Activated naive CD8-positive, alpha-beta T cell (primary cell): ENCODE results near the gene CCNI2.

Experiments
- H3K27ac Mint-ChIP-seq: one replicate; pipeline ENCODE4 v1.8.0; 2021; ENCODE audit warnings: mixed read lengths
- H3K27me3 Mint-ChIP-seq: one replicate; pipeline ENCODE4 v1.8.0; 2021; ENCODE audit warnings: mixed read lengths
- H3K36me3 Mint-ChIP-seq: one replicate; pipeline ENCODE4 v1.8.0; 2021; ENCODE audit warnings: mixed read lengths
- H3K4me1 Mint-ChIP-seq: one replicate; pipeline ENCODE4 v1.8.0; 2021; ENCODE audit warnings: low read depth, mixed read lengths
- H3K4me3 Mint-ChIP-seq: one replicate; pipeline ENCODE4 v1.8.0; 2021; ENCODE audit warnings: mild to moderate bottlenecking, mixed read lengths
- H3K9me3 Mint-ChIP-seq: one replicate; pipeline ENCODE4 v1.8.0; 2021; ENCODE audit warnings: low read depth, mixed read lengths

Gene CCNI2

GRCh38 chr5:132767150-132767549 lies 19.9 kb downstream of the CCNI2 start:
- Mint-ChIP-seq H3K36me3 (no peaks in the 10 kb centered on the region), H3K27me3 (no peaks in the 10 kb centered on the region), H3K4me3 (no peak overlapping the region), H3K27ac (no peak overlapping the region), H3K9me3 (no peaks in the 10 kb centered on the region), H3K4me1 (no peaks in the 10 kb centered on the region)

- no peaks in the 10 kb centered on the region for H3K9me3 Mint-ChIP-seq
- H3K4me3 Mint-ChIP-seq, result no peak overlapping the region
- no peaks in the 10 kb centered on the region for H3K36me3 Mint-ChIP-seq
- H3K27me3 Mint-ChIP-seq, result no peaks in the 10 kb centered on the region
- H3K27ac Mint-ChIP-seq, result no peak overlapping the region
- no peaks in the 10 kb centered on the region for H3K4me1 Mint-ChIP-seq
These were observed 21.3 kb downstream of the CCNI2 start for GRCh38 chr5:132768485-132768868.

DNA sequence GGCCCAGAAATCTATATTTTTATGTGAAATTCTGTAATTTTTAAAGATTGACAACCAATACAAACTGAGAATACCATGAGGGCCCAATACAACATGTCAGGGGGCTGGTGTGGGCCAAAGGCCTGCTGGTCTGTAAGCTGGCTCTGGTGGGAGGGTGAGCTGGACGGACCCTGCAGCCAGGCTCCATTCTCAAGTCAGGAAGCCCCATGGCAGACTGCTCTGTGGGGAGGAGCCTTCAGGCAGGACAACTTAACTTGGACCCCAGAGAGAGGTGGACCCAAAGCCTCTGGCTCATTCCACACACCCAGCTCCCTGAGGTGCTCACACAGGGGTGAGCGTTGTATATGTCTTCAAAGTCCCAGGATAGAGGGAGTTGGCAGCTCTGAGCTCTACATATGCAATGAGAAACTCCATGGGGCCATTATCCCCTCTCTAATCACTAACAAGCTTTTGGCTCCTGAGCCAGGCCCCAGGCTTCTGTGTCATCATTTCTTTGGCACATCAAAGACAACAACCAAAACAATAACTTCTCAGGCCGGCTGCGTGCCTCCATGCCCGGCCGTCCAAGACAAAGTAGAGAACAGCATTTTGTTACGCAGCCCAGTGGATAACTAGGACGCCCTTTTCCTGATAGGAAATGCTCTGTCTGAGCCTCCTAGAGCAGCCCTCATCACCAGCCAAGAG lies 23.4 kb downstream of the CCNI2 start:
- H3K27ac Mint-ChIP-seq, result no peak overlapping the region
- H3K4me3 Mint-ChIP-seq, result no peak overlapping the region
- no peaks in the 10 kb centered on the region for H3K27me3 Mint-ChIP-seq
- H3K4me1 Mint-ChIP-seq, result no peaks in the 10 kb centered on the region
- H3K36me3 Mint-ChIP-seq, result no peaks in the 10 kb centered on the region
- no peaks in the 10 kb centered on the region for H3K9me3 Mint-ChIP-seq

- no peaks in the 10 kb centered on the region for H3K27me3 Mint-ChIP-seq
- H3K36me3 Mint-ChIP-seq, result no peaks in the 10 kb centered on the region
- H3K4me1 Mint-ChIP-seq, result no peaks in the 10 kb centered on the region
- no peak overlapping the region for H3K4me3 Mint-ChIP-seq
- H3K9me3 Mint-ChIP-seq, result no peaks in the 10 kb centered on the region
- H3K27ac Mint-ChIP-seq, result no peak overlapping the region
These were observed 24.3 kb downstream of the CCNI2 start for GRCh38 chr5:132771503-132771998.

- Mint-ChIP-seq H3K36me3 (no peaks in the 10 kb centered on the region), H3K4me3 (no peak overlapping the region), H3K4me1 (no peaks in the 10 kb centered on the region), H3K9me3 (no peaks in the 10 kb centered on the region), H3K27me3 (no peaks in the 10 kb centered on the region), H3K27ac (no peak overlapping the region)
These were observed 25.3 kb downstream of the CCNI2 start for GRCh38 chr5:132772291-132773070.

- peaks cover 3% of the 10 kb centered on the region for H3K27me3 Mint-ChIP-seq
- H3K36me3 Mint-ChIP-seq, result no peaks in the 10 kb centered on the region
- H3K27ac Mint-ChIP-seq, result no peak overlapping the region
- H3K4me3 Mint-ChIP-seq, result no peak overlapping the region
- no peaks in the 10 kb centered on the region for H3K9me3 Mint-ChIP-seq
- H3K4me1 Mint-ChIP-seq, result peaks cover 3% of the 10 kb centered on the region
These were observed 25.9 kb downstream of the CCNI2 start for GRCh38 chr5:132773114-132773513.

GRCh38 chr5:132773601-132774355 lies 26.6 kb downstream of the CCNI2 start:
- Mint-ChIP-seq H3K9me3 (no peaks in the 10 kb centered on the region), H3K36me3 (no peaks in the 10 kb centered on the region), H3K4me3 (no peak overlapping the region), H3K4me1 (peaks cover 7% of the 10 kb centered on the region), H3K27ac (no peak overlapping the region), H3K27me3 (peaks cover 6% of the 10 kb centered on the region)

DNA sequence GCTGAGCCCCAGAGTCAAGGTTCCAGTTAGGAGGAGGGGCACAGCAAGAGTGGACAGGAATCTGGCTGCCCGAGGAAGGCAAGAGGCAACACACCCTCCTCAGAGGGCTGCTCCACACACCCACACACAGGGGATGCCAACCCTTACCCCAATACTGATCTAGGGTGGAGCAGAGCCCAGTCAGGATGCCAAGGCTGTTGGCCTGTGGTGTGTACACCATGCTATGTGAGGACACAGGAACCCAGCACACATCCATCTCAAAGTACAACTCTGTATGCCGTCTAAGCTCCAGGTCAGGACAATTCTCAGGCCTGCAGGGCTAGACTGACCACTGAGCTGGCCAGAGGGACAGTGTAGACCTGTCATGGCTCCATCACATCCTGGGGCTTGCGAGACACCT lies 27.2 kb downstream of the CCNI2 start:
- no peaks in the 10 kb centered on the region for H3K9me3 Mint-ChIP-seq

DNA sequence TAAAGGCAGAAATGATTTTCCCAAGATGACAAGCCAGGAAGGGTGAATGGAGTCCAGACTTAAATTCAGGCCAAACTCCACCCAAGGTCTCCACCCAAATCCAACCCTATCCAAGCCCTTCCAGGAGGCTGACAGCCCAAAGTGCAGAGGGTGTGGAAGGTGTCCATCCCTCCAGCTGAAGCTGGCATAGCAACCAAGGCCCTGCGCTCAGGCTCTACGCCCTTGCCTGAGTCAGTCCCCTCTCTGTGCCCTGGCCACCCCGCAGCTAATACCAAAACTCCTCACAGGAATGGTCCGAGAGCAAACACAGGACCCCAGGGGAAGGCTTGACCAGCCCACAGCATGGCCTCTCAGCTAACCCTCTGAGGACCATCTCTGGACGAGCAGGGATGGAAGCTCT lies 27.7 kb downstream of the CCNI2 start:
- H3K4me1 Mint-ChIP-seq, result peaks cover 12% of the 10 kb centered on the region
- no peaks in the 10 kb centered on the region for H3K36me3 Mint-ChIP-seq
- no peak overlapping the region for H3K27ac Mint-ChIP-seq
- H3K27me3 Mint-ChIP-seq, result peaks cover 9% of the 10 kb centered on the region
- no peak overlapping the region for H3K4me3 Mint-ChIP-seq
- no peaks in the 10 kb centered on the region for H3K9me3 Mint-ChIP-seq

More for the DNA sequence above, 27.2 kb downstream of the CCNI2 start:
- H3K27me3 Mint-ChIP-seq, result peaks cover 8% of the 10 kb centered on the region
- H3K4me3 Mint-ChIP-seq, result no peak overlapping the region
- no peak overlapping the region for H3K27ac Mint-ChIP-seq
- H3K36me3 Mint-ChIP-seq, result no peaks in the 10 kb centered on the region
- peaks cover 9% of the 10 kb centered on the region for H3K4me1 Mint-ChIP-seq

DNA sequence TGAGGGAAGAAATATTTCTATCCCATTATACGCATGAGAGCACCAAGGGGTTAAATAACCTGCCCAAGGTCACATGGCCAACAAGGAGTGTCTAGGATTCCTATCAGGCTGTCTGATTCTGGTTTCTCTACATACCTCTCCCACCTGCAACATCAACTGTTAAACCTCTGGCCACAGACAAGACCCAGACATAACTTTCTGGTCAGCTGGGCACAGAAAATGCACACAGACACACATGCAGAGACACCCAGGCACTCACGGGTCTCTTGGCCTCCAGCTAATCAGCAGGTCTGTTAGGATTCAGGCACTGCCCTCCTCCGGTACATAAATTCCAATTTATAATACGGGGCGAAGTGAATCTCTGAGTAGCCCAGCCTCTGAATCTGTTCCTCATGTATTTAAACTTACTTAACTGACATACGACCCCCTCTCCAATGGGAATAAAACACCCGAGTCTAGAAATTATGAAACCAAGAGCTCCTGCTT lies 28.3 kb downstream of the CCNI2 start:
- H3K27ac Mint-ChIP-seq, result no peak overlapping the region
- peak overlapping the region; percentile 63 for H3K4me3 Mint-ChIP-seq
- H3K36me3 Mint-ChIP-seq, result no peaks in the 10 kb centered on the region
- H3K4me1 Mint-ChIP-seq, result peaks cover 17% of the 10 kb centered on the region
- H3K9me3 Mint-ChIP-seq, result no peaks in the 10 kb centered on the region
- peaks cover 9% of the 10 kb centered on the region for H3K27me3 Mint-ChIP-seq

GRCh38 chr5:132776131-132776937 lies 29.1 kb downstream of the CCNI2 start:
- Mint-ChIP-seq H3K4me3 (peak overlapping the region; percentile 63), H3K27ac (no peak overlapping the region), H3K9me3 (no peaks in the 10 kb centered on the region), H3K4me1 (peaks cover 21% of the 10 kb centered on the region), H3K27me3 (peaks cover 9% of the 10 kb centered on the region), H3K36me3 (no peaks in the 10 kb centered on the region)

DNA sequence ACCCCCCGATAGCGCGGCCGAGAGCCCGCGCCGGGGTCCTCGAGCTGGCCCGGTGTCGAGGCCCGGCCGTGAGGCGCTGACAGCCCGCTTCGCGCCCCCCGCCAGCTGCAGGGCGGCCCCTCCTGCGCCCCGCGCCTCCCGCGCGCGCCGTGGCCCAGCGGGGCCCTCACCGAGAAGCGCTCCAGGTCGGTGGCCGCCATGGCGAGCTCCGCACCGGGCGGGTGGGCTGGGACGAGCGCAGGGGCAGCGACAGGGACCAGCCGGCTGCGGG lies 29.6 kb downstream of the CCNI2 start:
- Mint-ChIP-seq H3K27me3 (peaks cover 10% of the 10 kb centered on the region), H3K27ac (no peak overlapping the region), H3K9me3 (no peaks in the 10 kb centered on the region), H3K4me3 (no peak overlapping the region), H3K36me3 (no peaks in the 10 kb centered on the region), H3K4me1 (peaks cover 23% of the 10 kb centered on the region)

- H3K9me3 Mint-ChIP-seq, result no peaks in the 10 kb centered on the region
- no peaks in the 10 kb centered on the region for H3K36me3 Mint-ChIP-seq
These were observed 30.2 kb downstream of the CCNI2 start, which contains the start of gene SEPTIN8 for GRCh38 chr5:132777209-132778069. Gene SEPTIN8, minus strand, starts transcription at chr5:132777239. Its CDS starts 102 bp downstream, at chr5:132777137.

GRCh38 chr5:132778129-132778528 lies 30.9 kb downstream of the CCNI2 start:
- Mint-ChIP-seq H3K9me3 (no peaks in the 10 kb centered on the region), H3K27me3 (peaks cover 13% of the 10 kb centered on the region), H3K4me1 (peaks cover 23% of the 10 kb centered on the region), H3K36me3 (no peaks in the 10 kb centered on the region), H3K4me3 (peak overlapping the region; percentile 82), H3K27ac (peak overlapping the region; percentile 78)

More at GRCh38 chr5:132777209-132778069, 30.2 kb downstream of the CCNI2 start, which contains the start of gene SEPTIN8:
- Mint-ChIP-seq H3K4me3 (peak within 1 kb of the TSS; percentile 82), H3K4me1 (peaks cover 23% of the 10 kb centered on the region), H3K27me3 (peaks cover 12% of the 10 kb centered on the region), H3K27ac (peak within 1 kb of the TSS; percentile 78)
